Left lung (tissue), 10 donors: Measurements from ENCODE around the gene SYCP2. TPM values are rescaled to one million over a fixed set of nuclear protein-coding genes. Genes with fewer than 3 reads are reported as not detected.
A peak's percentile ranks its signal among the peaks of the same experiment; 100 is the strongest.

ENCODE experiments used
- ATAC-seq: fragments of 200-7000 bp; cut with Tn5 transposase; one replicate; pipeline ENCODE4 v1.9.1; 2020; ENCODE audit warnings: moderate library complexity
- DNase-seq, 4 donors: peaks; one replicate each; pipeline ENCODE4 v3.0.0-alpha.2; 2013 to 2020
- H3K27ac ChIP-seq, 2 donors: fragments of 200-600 bp; sonication (generic) in 1 of 2; one replicate each; pipeline versions ENCODE4 v1.5.0 to v1.8.0; 2020 to 2021
- H3K27me3 ChIP-seq, 2 donors: fragments of 200-600 bp; sonication (generic) in 1 of 2; one replicate each; pipeline versions ENCODE4 v1.5.0 to v1.8.0; 2020 to 2021
- H3K36me3 ChIP-seq, 2 donors: fragments of 200-600 bp; sonication (generic) in 1 of 2; one replicate each; pipeline versions ENCODE4 v1.5.0 to v1.8.0; 2020 to 2021
- H3K4me1 ChIP-seq, 2 donors: fragments of 200-600 bp; one replicate each; pipeline ENCODE4 v1.8.0; 2021
- H3K4me3 ChIP-seq, 2 donors: fragments of 200-600 bp; sonication (generic) in 1 of 2; one replicate each; pipeline versions ENCODE4 v1.5.0 to v1.8.0; 2020 to 2021; ENCODE audit warnings: mild to moderate bottlenecking in 1 of 2
- H3K9me3 ChIP-seq, 2 donors: fragments of 200-600 bp; sonication (generic) in 1 of 2; one replicate each; pipeline versions ENCODE4 v1.5.0 to v1.8.0; 2020 to 2021
- CTCF ChIP-seq, 2 donors: fragments of 200-600 bp; sonication (generic) in 1 of 2; IDR thresholded peaks; one replicate each; pipeline versions ENCODE4 v1.5.0 to v1.8.0; 2021; ENCODE audit warnings: antibody characterized with exemption in 2 of 2
- intact Hi-C, 2 donors: fragments of 100-400 bp; cut with DNase I; formaldehyde crosslinking; loops; one replicate each; pipeline versions ENCODE4 v1.11.2 to v1.14.2; 2022
- polyA plus RNA-seq, 6 donors: library from polyadenylated mRNA; unstranded; fragments of 120-200 nt; gene quantifications; one replicate each; pipeline ENCODE4 v1.2.1, GENCODE V29; 2013; ENCODE audit not compliant: insufficient read length in 6 of 6
- total RNA-seq, 2 donors: library from RNA; stranded (reverse); fragmentation: NEBNext Ultra II Directional; extraction: Animal tissue kit (Norgen Biotek cat#: 25700); gene quantifications; one replicate each; pipeline ENCODE4 v1.2.1, GENCODE V29; 2021
- donor health status: DM: no; HTN: yes; CAD: no.
- donor health status: DM: no; HTN: no; CAD: no.

The SYCP2 gene
- total and polyA plus RNA-seq, 8 donors: 1.8 to 12.0 (median 9.1) TPM

- H3K9me3 ChIP-seq: no peaks in the 10 kb centered on the region
- peaks cover 0 to 9% of the 10 kb centered on the region in 2 donors for H3K27me3 ChIP-seq
- no peak for ATAC-seq
- no peak for DNase-seq
- no peaks in the 10 kb centered on the region for H3K4me1 ChIP-seq
- no peak overlapping the region for H3K4me3 ChIP-seq
- intact Hi-C loops: no loop called here
- no peak overlapping the region for H3K27ac ChIP-seq
- H3K36me3 ChIP-seq: no peaks in the 10 kb centered on the region
- TF ChIP-seq CTCF (IDR thresholded peaks at IDR 0.05): no peak
Measured at GRCh38 chr20:59821788-59822187, 111.6 kb downstream of the SYCP2 start.

- H3K9me3 ChIP-seq: no peaks in the 10 kb centered on the region
- ATAC-seq (no peak), DNase-seq (no peak)
- H3K27me3 ChIP-seq: peaks cover 0 to 9% of the 10 kb centered on the region in 2 donors
- H3K4me3 ChIP-seq: no peak overlapping the region
- TF ChIP-seq CTCF (IDR thresholded peaks at IDR 0.05): no peak
- H3K36me3 ChIP-seq: no peaks in the 10 kb centered on the region
- no peaks in the 10 kb centered on the region for H3K4me1 ChIP-seq
- H3K27ac ChIP-seq: no peak overlapping the region
- intact Hi-C loops: no loop called here
Measured at GRCh38 chr20:59821201-59821600, 112.2 kb downstream of the SYCP2 start.

GRCh38 chr20:59820204-59821041, 113.0 kb downstream of the SYCP2 start:
- Histone ChIP-seq H3K36me3 (no peaks in the 10 kb centered on the region), H3K9me3 (no peaks in the 10 kb centered on the region), H3K4me3 (no peak overlapping the region), H3K27me3 (peaks cover 0 to 9% of the 10 kb centered on the region in 2 donors), H3K27ac (no peak overlapping the region), H3K4me1 (no peaks in the 10 kb centered on the region)
- intact Hi-C loops: no loop called here
- ATAC-seq (peak; percentile 65), DNase-seq (peak in 1 of 4 donors; percentile 27)
- TF ChIP-seq CTCF (IDR thresholded peaks at IDR 0.05): no peak

GRCh38 chr20:59819496-59820203, 113.8 kb downstream of the SYCP2 start:
- H3K27me3 ChIP-seq: peaks cover 0 to 9% of the 10 kb centered on the region in 2 donors
- TF ChIP-seq CTCF (IDR thresholded peaks at IDR 0.05): no peak
- no peaks in the 10 kb centered on the region for H3K4me1 ChIP-seq
- H3K27ac ChIP-seq: no peak overlapping the region
- intact Hi-C loops: no loop called here
- H3K4me3 ChIP-seq: no peak overlapping the region
- no peak for ATAC-seq
- no peaks in the 10 kb centered on the region for H3K36me3 ChIP-seq
- no peaks in the 10 kb centered on the region for H3K9me3 ChIP-seq
- DNase-seq: no peak

GRCh38 chr20:59818911-59819310, 114.5 kb downstream of the SYCP2 start:
- H3K4me3 ChIP-seq: no peak overlapping the region
- no peak for DNase-seq
- ATAC-seq: no peak

More at GRCh38 chr20:59818911-59819310, 114.5 kb downstream of the SYCP2 start:
- intact Hi-C loops: no loop called here
- H3K27ac ChIP-seq: no peak overlapping the region
- no peak for TF ChIP-seq CTCF (IDR thresholded peaks at IDR 0.05)
- no peaks in the 10 kb centered on the region for H3K36me3 ChIP-seq
- H3K27me3 ChIP-seq: peaks cover 0 to 9% of the 10 kb centered on the region in 2 donors
- no peaks in the 10 kb centered on the region for H3K4me1 ChIP-seq
- H3K9me3 ChIP-seq: no peaks in the 10 kb centered on the region
